Uterus (tissue), 2 donors: Measurements from ENCODE around the gene LYPD4.

ENCODE experiments used
- POLR2A ChIP-seq, 2 donors: fragments of 450-650 bp; IDR thresholded peaks; one replicate each; pipeline ENCODE4 v1.6.1; 2016; ENCODE audit warnings: antibody characterized with exemption in 2 of 2, mild to moderate bottlenecking in 1 of 2, moderate library complexity in 1 of 2
- TF ChIP-seq, protein P1 (sequence below), 4 experiments: fragments of 200-600 bp in 2 of 4; fragments of 450-650 bp in 2 of 4; sonication (generic) in 2 of 4; IDR thresholded peaks; one replicate each; pipeline ENCODE4 v1.5.1; 2016 to 2019; ENCODE audit warnings: antibody characterized with exemption in 4 of 4, mild to moderate bottlenecking in 2 of 4, moderate library complexity in 1 of 4

DNA sequence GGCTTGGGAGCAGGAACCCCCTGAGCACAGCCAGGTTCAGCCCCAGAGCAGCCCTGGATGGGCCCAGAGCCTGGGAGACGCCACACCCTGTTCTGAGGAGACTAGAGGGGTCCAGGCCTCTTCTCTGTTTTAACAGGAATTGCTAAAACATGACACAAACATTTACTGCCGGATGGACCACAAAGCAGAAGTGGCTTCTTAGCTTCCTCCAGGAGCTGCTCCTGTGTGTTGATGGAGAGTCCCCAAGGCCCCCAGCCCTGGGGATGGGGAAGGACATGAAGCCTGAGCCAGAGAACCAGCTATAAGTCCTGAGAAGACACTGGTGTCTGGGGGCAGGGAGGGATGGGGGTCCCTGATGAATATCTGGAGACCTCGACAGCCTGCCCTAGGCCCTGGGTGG is 33.4 kb downstream of the LYPD4 start:
- TF ChIP-seq, protein P1, sequence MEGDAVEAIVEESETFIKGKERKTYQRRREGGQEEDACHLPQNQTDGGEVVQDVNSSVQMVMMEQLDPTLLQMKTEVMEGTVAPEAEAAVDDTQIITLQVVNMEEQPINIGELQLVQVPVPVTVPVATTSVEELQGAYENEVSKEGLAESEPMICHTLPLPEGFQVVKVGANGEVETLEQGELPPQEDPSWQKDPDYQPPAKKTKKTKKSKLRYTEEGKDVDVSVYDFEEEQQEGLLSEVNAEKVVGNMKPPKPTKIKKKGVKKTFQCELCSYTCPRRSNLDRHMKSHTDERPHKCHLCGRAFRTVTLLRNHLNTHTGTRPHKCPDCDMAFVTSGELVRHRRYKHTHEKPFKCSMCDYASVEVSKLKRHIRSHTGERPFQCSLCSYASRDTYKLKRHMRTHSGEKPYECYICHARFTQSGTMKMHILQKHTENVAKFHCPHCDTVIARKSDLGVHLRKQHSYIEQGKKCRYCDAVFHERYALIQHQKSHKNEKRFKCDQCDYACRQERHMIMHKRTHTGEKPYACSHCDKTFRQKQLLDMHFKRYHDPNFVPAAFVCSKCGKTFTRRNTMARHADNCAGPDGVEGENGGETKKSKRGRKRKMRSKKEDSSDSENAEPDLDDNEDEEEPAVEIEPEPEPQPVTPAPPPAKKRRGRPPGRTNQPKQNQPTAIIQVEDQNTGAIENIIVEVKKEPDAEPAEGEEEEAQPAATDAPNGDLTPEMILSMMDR (IDR thresholded peaks at IDR 0.05): no peak
- TF ChIP-seq POLR2A (IDR thresholded peaks at IDR 0.05): no peak
